Panc1 (cell line): Measurements from ENCODE around the gene GSTM3.

Experiments
- CTCF ChIP-seq: fragments of 450-650 bp; IDR thresholded peaks from 2 replicates; pipeline ENCODE4 v1.5.1; 2017; ENCODE audit warnings: mild to moderate bottlenecking
- POLR2AphosphoS5 ChIP-seq: IDR thresholded peaks from 2 replicates; pipeline ENCODE4 v1.6.1; 2012; ENCODE audit warnings: mild to moderate bottlenecking, low read depth, low read length, moderate library complexity
- REST ChIP-seq, 2 experiments: IDR thresholded peaks; 2 replicates each; pipeline ENCODE4 v1.6.1; 2011 to 2012; ENCODE audit warnings: low read depth in 2 of 2, control low read depth in 1 of 2, low read length in 1 of 2, mild to moderate bottlenecking in 1 of 2, moderate library complexity in 1 of 2; ENCODE audit not compliant: insufficient read depth in 1 of 2
- SIN3A ChIP-seq: IDR thresholded peaks from 2 replicates; pipeline ENCODE4 v1.6.1; 2012; ENCODE audit warnings: low read depth, mild to moderate bottlenecking, low read length, moderate library complexity, borderline replicate concordance; ENCODE audit not compliant: insufficient read depth
- TCF7L2 ChIP-seq: IDR thresholded peaks from 2 replicates; pipeline ENCODE4 v1.6.1; 2011; ENCODE audit warnings: mild to moderate bottlenecking, low read depth, low read length, inconsistent platforms

GRCh38 chr1:109768820-109769219 is 28.0 kb upstream of the GSTM3 start:
- TF ChIP-seq CTCF: no peak
- no peak for TF ChIP-seq SIN3A
- TF ChIP-seq REST (IDR thresholded peaks at IDR 0.05; ENCODE audit: insufficient read depth in 1 of 2, low read depth in 2 of 2, low read length in 1 of 2): no peak
- TF ChIP-seq POLR2AphosphoS5: no peak
- no peak for TF ChIP-seq TCF7L2
